SK-N-SH (cell line): ENCODE results near the gene PDE10A.

ENCODE experiments used
- ELF1 ChIP-seq: IDR thresholded peaks from 2 replicates; pipeline ENCODE4 v1.4.0; 2012
- EP300 ChIP-seq, 2 experiments: IDR thresholded peaks; 2 replicates each; pipeline versions ENCODE4 v1.4.0 to v1.6.1; 2012; ENCODE audit warnings: borderline replicate concordance in 1 of 2, low read depth in 1 of 2, low read length in 1 of 2
- MXI1 ChIP-seq: IDR thresholded peaks from 2 replicates; pipeline ENCODE4 v1.6.1; 2012; ENCODE audit warnings: mild to moderate bottlenecking, low read depth, low read length, improper control_type of control experiment
- SIN3A ChIP-seq: IDR thresholded peaks from 2 replicates; pipeline ENCODE4 v1.6.1; 2012; ENCODE audit warnings: low read depth, mild to moderate bottlenecking, low read length, moderate library complexity, borderline replicate concordance
- YY1 ChIP-seq: IDR thresholded peaks from 2 replicates; pipeline ENCODE4 v1.4.0; 2012; ENCODE audit warnings: low read depth, mild to moderate bottlenecking
- TF ChIP-seq, protein P1 (sequence below): fragments of 200-600 bp; sonication (generic); IDR thresholded peaks from 2 replicates; pipeline ENCODE4 v1.6.1; 2017; ENCODE audit warnings: antibody characterized with exemption, mild to moderate bottlenecking, moderate library complexity
- TF ChIP-seq, protein P2 (sequence below): fragments of 150-350 bp; IDR thresholded peaks from 2 replicates; pipeline ENCODE4 v1.6.1; 2017; ENCODE audit warnings: antibody characterized with exemption, low read length, low read depth, borderline replicate concordance
- TF ChIP-seq, protein P3 (sequence below): IDR thresholded peaks from 2 replicates; pipeline ENCODE4 v1.4.0; 2012; ENCODE audit warnings: low read depth
- TF ChIP-seq, protein P4 (sequence below): IDR thresholded peaks from 2 replicates; pipeline ENCODE4 v1.4.0; 2012; ENCODE audit warnings: low read depth, borderline replicate concordance

DNA sequence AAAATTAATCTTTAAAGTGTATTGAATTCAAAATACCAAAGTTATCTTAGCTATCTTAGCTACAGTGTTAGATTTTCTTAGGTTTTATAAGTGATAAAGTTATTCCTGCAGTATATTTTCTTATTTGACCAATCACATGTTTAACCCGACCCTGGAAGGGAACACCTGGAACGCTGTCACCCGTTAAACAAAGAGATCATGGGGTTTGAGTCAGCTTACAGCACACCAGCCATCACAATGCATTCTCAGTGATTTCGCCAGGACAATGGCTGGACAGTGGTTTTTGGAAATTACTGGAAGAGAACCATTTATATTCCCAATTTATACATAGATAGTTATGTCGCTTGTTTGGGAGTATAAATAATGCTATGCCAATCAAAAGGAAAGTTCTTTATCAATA lies 364.2 kb downstream of the PDE10A start:
- TF ChIP-seq, protein P1, sequence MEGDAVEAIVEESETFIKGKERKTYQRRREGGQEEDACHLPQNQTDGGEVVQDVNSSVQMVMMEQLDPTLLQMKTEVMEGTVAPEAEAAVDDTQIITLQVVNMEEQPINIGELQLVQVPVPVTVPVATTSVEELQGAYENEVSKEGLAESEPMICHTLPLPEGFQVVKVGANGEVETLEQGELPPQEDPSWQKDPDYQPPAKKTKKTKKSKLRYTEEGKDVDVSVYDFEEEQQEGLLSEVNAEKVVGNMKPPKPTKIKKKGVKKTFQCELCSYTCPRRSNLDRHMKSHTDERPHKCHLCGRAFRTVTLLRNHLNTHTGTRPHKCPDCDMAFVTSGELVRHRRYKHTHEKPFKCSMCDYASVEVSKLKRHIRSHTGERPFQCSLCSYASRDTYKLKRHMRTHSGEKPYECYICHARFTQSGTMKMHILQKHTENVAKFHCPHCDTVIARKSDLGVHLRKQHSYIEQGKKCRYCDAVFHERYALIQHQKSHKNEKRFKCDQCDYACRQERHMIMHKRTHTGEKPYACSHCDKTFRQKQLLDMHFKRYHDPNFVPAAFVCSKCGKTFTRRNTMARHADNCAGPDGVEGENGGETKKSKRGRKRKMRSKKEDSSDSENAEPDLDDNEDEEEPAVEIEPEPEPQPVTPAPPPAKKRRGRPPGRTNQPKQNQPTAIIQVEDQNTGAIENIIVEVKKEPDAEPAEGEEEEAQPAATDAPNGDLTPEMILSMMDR: no peak
- TF ChIP-seq MXI1: no peak
- TF ChIP-seq YY1: no peak
- no peak for TF ChIP-seq SIN3A
- TF ChIP-seq, protein P2, sequence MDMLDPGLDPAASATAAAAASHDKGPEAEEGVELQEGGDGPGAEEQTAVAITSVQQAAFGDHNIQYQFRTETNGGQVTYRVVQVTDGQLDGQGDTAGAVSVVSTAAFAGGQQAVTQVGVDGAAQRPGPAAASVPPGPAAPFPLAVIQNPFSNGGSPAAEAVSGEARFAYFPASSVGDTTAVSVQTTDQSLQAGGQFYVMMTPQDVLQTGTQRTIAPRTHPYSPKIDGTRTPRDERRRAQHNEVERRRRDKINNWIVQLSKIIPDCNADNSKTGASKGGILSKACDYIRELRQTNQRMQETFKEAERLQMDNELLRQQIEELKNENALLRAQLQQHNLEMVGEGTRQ: no peak
- TF ChIP-seq, protein P3, sequence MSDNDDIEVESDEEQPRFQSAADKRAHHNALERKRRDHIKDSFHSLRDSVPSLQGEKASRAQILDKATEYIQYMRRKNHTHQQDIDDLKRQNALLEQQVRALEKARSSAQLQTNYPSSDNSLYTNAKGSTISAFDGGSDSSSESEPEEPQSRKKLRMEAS: no peak
- no peak for TF ChIP-seq ELF1
- TF ChIP-seq, protein P4, sequence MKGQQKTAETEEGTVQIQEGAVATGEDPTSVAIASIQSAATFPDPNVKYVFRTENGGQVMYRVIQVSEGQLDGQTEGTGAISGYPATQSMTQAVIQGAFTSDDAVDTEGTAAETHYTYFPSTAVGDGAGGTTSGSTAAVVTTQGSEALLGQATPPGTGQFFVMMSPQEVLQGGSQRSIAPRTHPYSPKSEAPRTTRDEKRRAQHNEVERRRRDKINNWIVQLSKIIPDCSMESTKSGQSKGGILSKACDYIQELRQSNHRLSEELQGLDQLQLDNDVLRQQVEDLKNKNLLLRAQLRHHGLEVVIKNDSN: no peak
- TF ChIP-seq EP300 (IDR thresholded peaks at IDR 0.05; ENCODE audit: borderline replicate concordance in 1 of 2, low read depth in 1 of 2, low read length in 1 of 2): no peak
